Activated B cell treated with CpG ODN at 0.5 μM for 24 hours (primary cell): ENCODE measurements around the gene HAGHL. TPM values are rescaled to one million over a fixed set of nuclear protein-coding genes. Genes with fewer than 3 reads are reported as not detected.
A peak's percentile ranks its signal among the peaks of the same experiment; 100 is the strongest.
"Not testable (repeated sequence)": the region's sequence is repeated elsewhere in the genome, so short reads cannot be mapped to it uniquely, and the experiment has no call there.

Source experiments
- ATAC-seq: fragments of 200-7000 bp; cut with Tn5 transposase; one replicate; pipeline ENCODE4 v1.10.0; 2021; ENCODE audit warnings: low read depth, mild to moderate bottlenecking, moderate library complexity
- CTCF ChIA-PET: fragments of 350-600 bp; sonication (Branson Sonifier 250); formaldehyde crosslinking; loops from one replicate; lab custom pipeline; 2021; ENCODE audit warnings: antibody characterized with exemption; lab: Charles Lee
- POLR2A ChIA-PET: fragments of 350-600 bp; sonication (Branson Sonifier 250); formaldehyde crosslinking; loops from one replicate; lab custom pipeline; 2021; ENCODE audit warnings: antibody characterized with exemption; lab: Charles Lee
- DNase-seq: peaks from one replicate; pipeline ENCODE4 v3.0.0; 2022
- H3K27ac Mint-ChIP-seq: one replicate; pipeline ENCODE4 v1.8.0; 2020; ENCODE audit warnings: mixed read lengths
- H3K27me3 Mint-ChIP-seq: one replicate; pipeline ENCODE4 v1.8.0; 2021; ENCODE audit warnings: mixed read lengths
- H3K36me3 Mint-ChIP-seq: one replicate; pipeline ENCODE4 v1.8.0; 2021; ENCODE audit warnings: low read depth, mixed read lengths
- H3K4me1 Mint-ChIP-seq: one replicate; pipeline ENCODE4 v1.8.0; 2021; ENCODE audit warnings: mixed read lengths
- H3K4me3 Mint-ChIP-seq: one replicate; pipeline ENCODE4 v1.8.0; 2020; ENCODE audit warnings: mild to moderate bottlenecking, mixed read lengths
- H3K9me3 Mint-ChIP-seq: one replicate; pipeline ENCODE4 v1.8.0; 2020; ENCODE audit warnings: mixed read lengths
- intact Hi-C: fragments of 100-400 bp; cut with micrococcal nuclease; formaldehyde crosslinking; loops from one replicate; pipeline ENCODE4 v1.15.1; 2024
- total RNA-seq: library from RNA; stranded (reverse); gene quantifications from 2 replicates; pipeline ENCODE4 v1.2.3, GENCODE V29; 2022
- TF ChIP-seq, protein P1 (sequence below): fragments of 200-600 bp; IDR thresholded peaks from one replicate; pipeline ENCODE4 v1.8.0; 2022; ENCODE audit warnings: antibody characterized with exemption, mild to moderate bottlenecking

The HAGHL gene
- total RNA-seq, 1 donor from 2014 or later, result 10.9 TPM

DNA sequence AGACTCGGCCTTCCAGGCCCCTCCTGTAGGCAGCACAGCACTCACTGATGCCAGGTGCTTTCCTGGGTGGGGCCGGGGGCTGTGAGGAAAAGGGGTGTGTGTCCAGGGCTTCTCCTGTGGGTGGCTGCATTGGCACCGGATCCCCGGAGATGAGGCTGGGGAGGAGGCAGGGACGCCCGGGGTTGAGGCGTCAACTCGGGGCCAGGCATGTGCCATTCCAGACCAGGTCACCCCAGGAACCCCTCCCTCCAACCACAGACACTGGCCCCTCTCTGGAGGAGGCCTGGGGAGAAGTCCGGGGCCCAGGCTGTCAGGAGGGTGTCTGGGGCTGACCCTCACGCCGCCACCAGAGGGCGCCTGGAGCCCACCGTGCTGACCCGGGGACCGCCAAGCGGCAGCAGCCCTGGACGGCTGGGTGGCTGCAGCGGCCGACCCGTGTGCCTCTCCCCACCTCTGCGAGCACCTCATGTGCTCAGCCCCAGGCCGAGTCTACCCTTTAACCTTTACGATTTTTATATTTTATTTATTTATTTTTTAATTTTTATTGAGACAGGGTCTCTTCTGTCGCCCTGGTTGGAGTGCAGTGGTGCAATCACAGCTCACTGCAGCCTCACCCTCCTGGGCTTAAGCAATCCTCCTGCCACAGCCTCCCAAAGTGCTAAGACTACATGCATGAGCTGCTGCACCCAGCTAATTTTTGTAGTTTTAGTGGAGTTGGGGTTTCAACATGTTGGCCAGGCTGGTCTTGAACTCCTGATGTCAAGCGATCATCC, 15.2 kb upstream of the HAGHL start:
- TF ChIP-seq, protein P1, sequence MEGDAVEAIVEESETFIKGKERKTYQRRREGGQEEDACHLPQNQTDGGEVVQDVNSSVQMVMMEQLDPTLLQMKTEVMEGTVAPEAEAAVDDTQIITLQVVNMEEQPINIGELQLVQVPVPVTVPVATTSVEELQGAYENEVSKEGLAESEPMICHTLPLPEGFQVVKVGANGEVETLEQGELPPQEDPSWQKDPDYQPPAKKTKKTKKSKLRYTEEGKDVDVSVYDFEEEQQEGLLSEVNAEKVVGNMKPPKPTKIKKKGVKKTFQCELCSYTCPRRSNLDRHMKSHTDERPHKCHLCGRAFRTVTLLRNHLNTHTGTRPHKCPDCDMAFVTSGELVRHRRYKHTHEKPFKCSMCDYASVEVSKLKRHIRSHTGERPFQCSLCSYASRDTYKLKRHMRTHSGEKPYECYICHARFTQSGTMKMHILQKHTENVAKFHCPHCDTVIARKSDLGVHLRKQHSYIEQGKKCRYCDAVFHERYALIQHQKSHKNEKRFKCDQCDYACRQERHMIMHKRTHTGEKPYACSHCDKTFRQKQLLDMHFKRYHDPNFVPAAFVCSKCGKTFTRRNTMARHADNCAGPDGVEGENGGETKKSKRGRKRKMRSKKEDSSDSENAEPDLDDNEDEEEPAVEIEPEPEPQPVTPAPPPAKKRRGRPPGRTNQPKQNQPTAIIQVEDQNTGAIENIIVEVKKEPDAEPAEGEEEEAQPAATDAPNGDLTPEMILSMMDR, result peak; percentile 69
- ATAC-seq (peak; percentile 71), DNase-seq (peak; percentile 81)
- peaks cover 25% of the 10 kb centered on the region for H3K27me3 Mint-ChIP-seq
- POLR2A ChIA-PET, result interaction anchor here (0.7 to 2.0 kb wide), 2 partner anchors 9 kb away, joined by 3 to 4 read pairs; partner anchors contain the start of gene ANTKMT
- H3K27ac Mint-ChIP-seq, result no peak overlapping the region
- H3K36me3 Mint-ChIP-seq, result no peaks in the 10 kb centered on the region
- CTCF ChIA-PET, result interaction anchor here (0.9 to 2.6 kb wide), 12 partner anchors 9 to 390 kb away, joined by 3 to 22 read pairs (median 4); partner anchors contain the start of genes ANTKMT, CCDC78, CHTF18 and CIAO3
- H3K9me3 Mint-ChIP-seq, result no peaks in the 10 kb centered on the region
- H3K4me1 Mint-ChIP-seq, result peaks cover 10% of the 10 kb centered on the region
- intact Hi-C loops, result loop anchor here (1.0 to 5.0 kb wide), 4 partner anchors 30 to 392 kb away; no protein-coding TSS in a partner anchor
- H3K4me3 Mint-ChIP-seq, result no peak overlapping the region

DNA sequence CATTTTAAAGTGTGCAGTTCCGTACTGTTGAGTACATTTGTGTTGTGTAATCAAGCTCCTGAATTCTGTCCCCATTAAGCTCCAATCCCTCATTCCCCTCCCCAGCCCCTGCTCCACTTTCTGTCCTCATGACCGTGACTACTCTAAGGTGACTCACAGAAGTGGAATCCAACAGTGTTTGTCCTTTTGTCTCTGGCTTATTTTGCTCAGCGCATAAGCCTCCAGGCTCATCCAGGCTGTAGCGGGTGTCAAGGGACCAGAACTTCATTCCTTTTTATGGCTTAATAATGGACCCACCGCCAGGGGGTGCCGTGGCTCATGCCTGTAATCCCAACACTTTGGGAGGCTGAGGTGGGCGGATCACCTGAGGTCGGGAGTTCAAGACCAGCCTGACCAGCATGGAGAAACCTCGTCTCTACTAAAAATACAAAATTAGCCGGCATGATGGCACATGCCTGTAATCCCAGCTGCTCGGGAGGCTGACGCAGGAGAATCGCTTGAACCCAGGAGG, 14.1 kb upstream of the HAGHL start:
- peaks cover 10% of the 10 kb centered on the region for H3K4me1 Mint-ChIP-seq
- peaks cover 21% of the 10 kb centered on the region for H3K27me3 Mint-ChIP-seq
- H3K36me3 Mint-ChIP-seq, ATAC-seq, DNase-seq, H3K27ac Mint-ChIP-seq, H3K4me3 Mint-ChIP-seq, POLR2A ChIA-PET, H3K9me3 Mint-ChIP-seq: not testable (repeated sequence)
- intact Hi-C loops, result loop anchor here (5.0 kb wide), 1 partner anchor 165 kb away; no protein-coding TSS in a partner anchor
- CTCF ChIA-PET, result interaction anchor here (0.9 to 2.6 kb wide), 12 partner anchors 8 to 389 kb away, joined by 3 to 22 read pairs (median 4); partner anchors contain the start of genes ANTKMT, CCDC78, CHTF18 and CIAO3

DNA sequence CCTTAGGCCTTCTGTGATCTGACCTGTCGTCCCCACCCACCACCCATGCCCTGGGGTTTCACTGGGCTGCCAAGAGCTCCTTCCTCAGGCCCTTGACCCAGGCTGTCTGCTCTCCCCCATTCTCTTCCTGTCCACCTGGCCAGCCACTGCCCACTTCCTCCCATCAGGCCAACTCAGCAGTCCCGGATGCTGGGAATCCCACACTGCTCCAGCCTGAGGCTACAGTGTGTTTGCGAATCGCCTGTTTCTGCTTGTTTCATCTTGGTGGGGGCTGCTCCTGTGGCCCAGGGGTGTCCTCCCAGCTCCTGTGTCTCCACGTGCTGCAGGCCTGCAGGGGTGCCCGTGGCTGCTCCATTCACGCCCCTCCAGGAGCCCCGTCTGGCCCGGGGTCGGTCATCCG, 12.8 kb upstream of the HAGHL start:
- DNase-seq (no peak), ATAC-seq (no peak)
- peaks cover 10% of the 10 kb centered on the region for H3K27me3 Mint-ChIP-seq
- intact Hi-C loops, result loop anchor here (1.0 to 5.0 kb wide), 2 partner anchors 74 to 163 kb away; partner anchors contain the start of genes CHTF18 and RPUSD1
- H3K4me1 Mint-ChIP-seq, result peaks cover 11% of the 10 kb centered on the region
- H3K36me3 Mint-ChIP-seq, result no peaks in the 10 kb centered on the region
- TF ChIP-seq, protein P1, result no peak
- peak overlapping the region; percentile 36 for H3K4me3 Mint-ChIP-seq
- no peak overlapping the region for H3K27ac Mint-ChIP-seq
- H3K9me3 Mint-ChIP-seq, result no peaks in the 10 kb centered on the region
- POLR2A ChIA-PET, result interaction anchor here (1.3 kb wide), 1 partner anchor 14 kb away, joined by 5 read pairs; no protein-coding TSS in a partner anchor
- CTCF ChIA-PET, result interaction anchor here (1.5 to 2.6 kb wide), 2 partner anchors 71 to 388 kb away, joined by 6 to 13 read pairs; no protein-coding TSS in a partner anchor

DNA sequence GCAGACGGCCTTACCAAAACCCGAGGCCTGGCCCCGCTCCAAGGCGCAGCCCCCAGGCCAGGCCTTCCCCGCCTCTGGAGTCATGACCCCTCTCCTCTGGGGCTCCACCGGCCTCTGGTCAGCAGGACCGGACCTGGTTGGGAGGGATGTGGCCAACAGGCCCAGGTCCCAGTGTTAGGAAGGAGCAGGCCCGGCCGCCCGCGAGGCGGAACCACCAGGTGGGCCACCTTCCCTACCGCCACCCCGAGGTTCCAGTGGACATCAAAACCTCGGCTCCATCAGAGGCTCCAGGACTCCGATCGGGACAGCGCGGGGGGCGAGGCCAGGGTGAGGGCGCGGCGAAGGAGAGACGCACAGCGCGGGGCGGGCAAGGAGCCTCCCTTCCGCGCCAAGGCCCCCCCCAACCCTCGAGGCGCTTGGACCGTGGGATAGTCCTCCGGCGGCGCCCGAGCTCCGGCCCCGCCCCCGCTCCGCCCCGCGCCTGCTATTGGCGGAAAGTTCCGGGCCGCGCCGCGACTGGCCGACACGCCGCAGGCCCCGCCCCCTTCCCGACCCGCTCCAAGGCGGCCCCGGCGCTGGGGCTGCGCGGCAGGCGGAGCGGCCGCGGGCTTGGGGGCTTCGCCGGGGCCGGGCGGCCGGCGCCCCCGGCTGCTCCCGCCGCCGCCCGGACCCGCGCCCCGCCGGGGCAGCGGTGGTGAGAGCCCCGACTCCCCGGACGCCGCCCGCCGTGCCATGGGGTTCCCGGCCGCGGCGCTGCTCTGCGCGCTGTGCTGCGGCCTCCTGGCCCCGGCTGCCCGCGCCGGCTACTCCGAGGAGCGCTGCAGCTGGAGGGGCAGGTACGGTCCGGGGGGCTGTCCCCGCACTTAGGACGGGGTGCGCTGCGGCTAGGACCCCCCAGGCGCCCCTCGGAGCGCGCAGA, 12.1 kb upstream of the HAGHL start, which contains the start of gene METRN:
Gene METRN, plus strand, starts transcription at position 561 of the 919 bp plus-strand sequence. Its CDS starts 172 bp downstream, at position 733.
- ChIA-PET POLR2A (interaction anchor here (1.0 to 2.8 kb wide), 5 partner anchors 10 to 73 kb away, joined by 3 to 8 read pairs (median 5); partner anchors contain the start of genes CHTF18 and RPUSD1), CTCF (interaction anchor here (0.6 to 1.5 kb wide), 4 partner anchors 13 to 74 kb away, joined by 3 to 6 read pairs (median 4); partner anchors contain the start of genes CHTF18, CIAO3 and RPUSD1)
- peak; percentile 89 for DNase-seq
- Mint-ChIP-seq H3K36me3 (no peaks in the 10 kb centered on the region), H3K27me3 (peaks cover 7% of the 10 kb centered on the region), H3K27ac (no peak within 1 kb of the TSS), H3K9me3 (no peaks in the 10 kb centered on the region), H3K4me3 (peak within 1 kb of the TSS; percentile 68), H3K4me1 (peaks cover 16% of the 10 kb centered on the region)
- TF ChIP-seq, protein P1, result no peak
- intact Hi-C loops, result loop anchor here (1.0 to 5.0 kb wide), 3 partner anchors 48 to 162 kb away; partner anchors contain the start of genes CHTF18 and RPUSD1
- peak; percentile 91 for ATAC-seq
